Colonic mucosa (tissue), 4 donors: ENCODE data around the gene SARDH. TPM values are rescaled to one million over a fixed set of nuclear protein-coding genes. Genes with fewer than 3 reads are reported as not detected.

ENCODE experiments used
- DNase-seq: peaks from one replicate; pipeline ENCODE4 v3.0.0-alpha.2; 2020
- H3K27ac ChIP-seq: fragments of 200-600 bp; one replicate; pipeline ENCODE4 v1.8.0; 2021
- H3K27me3 ChIP-seq: fragments of 200-600 bp; one replicate; pipeline ENCODE4 v1.8.0; 2021
- H3K36me3 ChIP-seq: fragments of 200-600 bp; one replicate; pipeline ENCODE4 v1.8.0; 2021
- H3K4me1 ChIP-seq: fragments of 200-600 bp; one replicate; pipeline ENCODE4 v1.8.0; 2021; ENCODE audit warnings: mild to moderate bottlenecking
- H3K4me3 ChIP-seq: fragments of 200-600 bp; one replicate; pipeline ENCODE4 v1.8.0; 2021
- H3K9ac ChIP-seq, 2 donors: one replicate each; pipeline ENCODE4 v1.7.0; 2013; ENCODE audit warnings: control low read depth in 2 of 2, low read depth in 2 of 2, low read length in 2 of 2
- H3K9me3 ChIP-seq: fragments of 200-600 bp; one replicate; pipeline ENCODE4 v1.8.0; 2021
- CTCF ChIP-seq: fragments of 200-600 bp; IDR thresholded peaks from one replicate; pipeline ENCODE4 v1.8.0; 2022; ENCODE audit warnings: antibody characterized with exemption, mild to moderate bottlenecking
- intact Hi-C: fragments of 100-400 bp; cut with DNase I; formaldehyde crosslinking; loops from one replicate; pipeline ENCODE4 v1.14.1; 2022
- total RNA-seq, 2 donors: library from RNA; stranded (reverse); fragmentation: NEBNext Ultra II Directional in 1 of 2; extraction: Animal tissue kit (Norgen Biotek cat#: 25700) in 1 of 2; gene quantifications; one replicate each; pipeline ENCODE4 v1.2.1, GENCODE V29; 2021
- donor health status: healthy.
- donor health status: DM: no; HTN: no; CAD: no.
- donor health status: DM: no; HTN: no; CAD: no.

Gene SARDH
- total RNA-seq, 2 donors from 2014 or later, result 0.66 to 1.3 TPM

GRCh38 chr9:133693703-133694529 is 44.2 kb downstream of the SARDH start:
- no peak for DNase-seq
- no peaks in the 10 kb centered on the region for H3K4me1 ChIP-seq
- no peaks in the 10 kb centered on the region for H3K36me3 ChIP-seq
- no peaks in the 10 kb centered on the region for H3K27me3 ChIP-seq
- no peak for TF ChIP-seq CTCF
- intact Hi-C loops, result no loop called here
- no peaks in the 10 kb centered on the region for H3K9me3 ChIP-seq
- no peak overlapping the region for H3K27ac ChIP-seq
- no peak overlapping the region for H3K9ac ChIP-seq
- no peak overlapping the region for H3K4me3 ChIP-seq

- H3K36me3 ChIP-seq, result no peaks in the 10 kb centered on the region
- no peak for DNase-seq
- TF ChIP-seq CTCF, result no peak
- intact Hi-C loops, result no loop called here
- H3K9ac ChIP-seq, result no peak overlapping the region
- H3K4me1 ChIP-seq, result no peaks in the 10 kb centered on the region
- no peak overlapping the region for H3K27ac ChIP-seq
- no peaks in the 10 kb centered on the region for H3K27me3 ChIP-seq
- no peak overlapping the region for H3K4me3 ChIP-seq
- no peaks in the 10 kb centered on the region for H3K9me3 ChIP-seq
These were observed 45.0 kb downstream of the SARDH start for GRCh38 chr9:133693116-133693515.

- no peaks in the 10 kb centered on the region for H3K9me3 ChIP-seq
- no peak overlapping the region for H3K9ac ChIP-seq
- no peak overlapping the region for H3K4me3 ChIP-seq
- no peak overlapping the region for H3K27ac ChIP-seq
- no peak for DNase-seq
- TF ChIP-seq CTCF, result no peak
- H3K36me3 ChIP-seq, result no peaks in the 10 kb centered on the region
- no peaks in the 10 kb centered on the region for H3K27me3 ChIP-seq
- intact Hi-C loops, result no loop called here
- H3K4me1 ChIP-seq, result no peaks in the 10 kb centered on the region
These were observed 45.7 kb downstream of the SARDH start for GRCh38 chr9:133692364-133692985.

GRCh38 chr9:133691626-133692363 is 46.4 kb downstream of the SARDH start:
- intact Hi-C loops, result no loop called here
- DNase-seq, result no peak

More at GRCh38 chr9:133691626-133692363, 46.4 kb downstream of the SARDH start:
- no peaks in the 10 kb centered on the region for H3K27me3 ChIP-seq
- no peak for TF ChIP-seq CTCF
- H3K27ac ChIP-seq, result no peak overlapping the region
- H3K9ac ChIP-seq, result no peak overlapping the region
- no peaks in the 10 kb centered on the region for H3K9me3 ChIP-seq
- H3K4me3 ChIP-seq, result no peak overlapping the region
- H3K36me3 ChIP-seq, result no peaks in the 10 kb centered on the region
- no peaks in the 10 kb centered on the region for H3K4me1 ChIP-seq
